Measurements from ENCODE around the gene ESYT3.
"Not testable (repeated sequence)": the region's sequence is repeated elsewhere in the genome, so short reads cannot be mapped to it uniquely, and the experiment has no call there.

ESYT3 gene

GRCh38 chr3:138442433-138442832 lies 8.0 kb downstream of the ESYT3 start:
- no peak for DNase-seq (ENCODE audit: low read depth)

GRCh38 chr3:138443091-138443490 lies 8.7 kb downstream of the ESYT3 start:
- DNase-seq (ENCODE audit: low read depth), result no peak

GRCh38 chr3:138443521-138444503 lies 9.4 kb downstream of the ESYT3 start:
- no peak for DNase-seq (ENCODE audit: low read depth)

GRCh38 chr3:138445236-138445635 lies 10.8 kb downstream of the ESYT3 start:
- DNase-seq (ENCODE audit: low read depth), result no peak

- no peak for DNase-seq (ENCODE audit: low read depth)
Measured at GRCh38 chr3:138445654-138446053, 11.2 kb downstream of the ESYT3 start.

- DNase-seq (ENCODE audit: low read depth), result no peak
Measured at GRCh38 chr3:138448631-138449030, 14.2 kb downstream of the ESYT3 start.

- no peak for DNase-seq (ENCODE audit: low read depth)
Measured at GRCh38 chr3:138449490-138449889, 15.1 kb downstream of the ESYT3 start.

- DNase-seq (ENCODE audit: low read depth), result no peak
Measured at GRCh38 chr3:138450181-138450580, 15.8 kb downstream of the ESYT3 start.

- no peak for DNase-seq (ENCODE audit: low read depth)
Measured at GRCh38 chr3:138450704-138451424, 16.4 kb downstream of the ESYT3 start.

GRCh38 chr3:138451595-138452162 lies 17.3 kb downstream of the ESYT3 start:
- DNase-seq (ENCODE audit: low read depth), result no peak

GRCh38 chr3:138452436-138452835 lies 18.0 kb downstream of the ESYT3 start:
- no peak for DNase-seq (ENCODE audit: low read depth)

- not testable (repeated sequence) for DNase-seq (ENCODE audit: low read depth)
Measured at GRCh38 chr3:138453940-138454339, 19.5 kb downstream of the ESYT3 start.

- DNase-seq (ENCODE audit: low read depth), result no peak
Measured at GRCh38 chr3:138455801-138456716, 21.6 kb downstream of the ESYT3 start.

GRCh38 chr3:138456961-138457862 lies 22.8 kb downstream of the ESYT3 start:
- DNase-seq (ENCODE audit: low read depth), result no peak

GRCh38 chr3:138457863-138458735 lies 23.7 kb downstream of the ESYT3 start:
- DNase-seq (ENCODE audit: low read depth), result no peak

- DNase-seq (ENCODE audit: low read depth), result no peak
Measured at GRCh38 chr3:138458774-138459499, 24.5 kb downstream of the ESYT3 start.

GRCh38 chr3:138459619-138460535 lies 25.5 kb downstream of the ESYT3 start:
- no peak for DNase-seq (ENCODE audit: low read depth)
